UCSD-AML1 (cell line): ENCODE data around the gene CA11.

Experiments used
- DNase-seq: peaks from one replicate; lab custom pipeline; 2025; ENCODE audit not compliant: unreplicated experiment; lab: John Stamatoyannopoulos, UW

CA11 gene

DNA sequence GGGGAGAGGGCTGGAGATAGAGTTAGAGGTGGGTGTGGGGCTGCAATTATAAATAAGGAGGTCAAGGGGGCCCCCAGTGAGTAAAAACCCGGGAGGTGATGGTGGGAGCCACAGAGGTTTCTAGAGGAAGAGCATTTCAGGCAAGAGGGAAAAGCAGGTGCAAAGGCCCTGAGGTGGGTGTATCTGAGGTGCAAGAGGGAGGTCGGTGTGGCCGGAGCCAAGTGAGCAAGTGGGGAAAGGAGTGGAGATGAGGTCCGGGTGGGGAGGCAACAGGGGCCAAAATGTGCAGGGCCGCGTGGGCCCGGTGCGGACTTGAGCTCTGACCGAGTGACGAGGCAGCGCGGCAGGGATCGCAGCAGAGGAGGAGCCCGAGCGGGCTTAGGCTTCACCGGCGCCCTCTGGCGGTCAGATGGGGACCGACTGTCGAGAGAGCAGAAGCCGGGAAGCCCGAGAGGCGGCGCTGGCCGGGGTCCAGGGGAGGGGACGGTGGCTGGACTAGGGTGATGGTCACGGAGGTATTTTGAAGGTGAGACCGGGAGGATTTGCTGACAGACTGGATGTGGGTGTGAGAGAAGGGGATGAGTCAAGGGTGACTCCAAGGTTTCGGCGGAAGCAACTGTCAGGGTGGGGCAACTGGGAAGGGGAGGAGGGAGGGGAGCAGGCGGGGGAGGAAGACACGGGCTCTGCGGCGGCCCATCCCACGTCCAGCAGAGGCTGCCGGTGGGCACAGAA, 57.2 kb downstream of the CA11 start:
- DNase-seq, result peak; percentile 87
